Thymus (tissue), 11 donors: Measurements from ENCODE around the gene BEND4. TPM values are rescaled to one million over a fixed set of nuclear protein-coding genes. Genes with fewer than 3 reads are reported as not detected.

ENCODE experiments used
- DNase-seq, 9 donors: peaks; one replicate each; pipeline ENCODE4 v3.0.0-alpha.2; 2013; ENCODE audit warnings: low spot score in 9 of 9, low read depth in 6 of 9, missing footprints in 1 of 9
- H3K27ac ChIP-seq, 2 donors: one replicate each; pipeline ENCODE4 v1.5.1; 2013; ENCODE audit warnings: control low read depth in 1 of 2, low read depth in 1 of 2, low read length in 1 of 2, mild to moderate bottlenecking in 1 of 2, moderate library complexity in 1 of 2
- H3K27me3 ChIP-seq, 2 donors: one replicate each; pipeline ENCODE4 v1.5.1; 2013; ENCODE audit warnings: low read length in 1 of 2; ENCODE audit not compliant: control insufficient read depth in 2 of 2, insufficient read depth in 1 of 2
- H3K36me3 ChIP-seq, 2 donors: one replicate each; pipeline ENCODE4 v1.5.1; 2013; ENCODE audit warnings: low read length in 1 of 2, mild to moderate bottlenecking in 1 of 2, moderate library complexity in 1 of 2; ENCODE audit not compliant: control insufficient read depth in 2 of 2, insufficient read depth in 2 of 2
- H3K4me1 ChIP-seq, 2 donors: one replicate each; pipeline ENCODE4 v1.5.1; 2013; ENCODE audit warnings: low read length in 2 of 2; ENCODE audit not compliant: control insufficient read depth in 2 of 2, insufficient read depth in 2 of 2
- H3K4me3 ChIP-seq, 2 donors: one replicate each; pipeline ENCODE4 v1.5.1; 2013; ENCODE audit warnings: low read length in 2 of 2, control low read depth in 1 of 2, mild to moderate bottlenecking in 1 of 2
- H3K9me3 ChIP-seq, 2 donors: one replicate each; pipeline ENCODE4 v1.5.1; 2013; ENCODE audit warnings: low read length in 1 of 2, mild to moderate bottlenecking in 1 of 2; ENCODE audit not compliant: control insufficient read depth in 2 of 2, insufficient read depth in 1 of 2
- WGBS: extraction: QIAGEN DNeasy Blood & Tissue Kit; methylation state at CpG from one replicate; pipeline ENCODE4 v1.1.7; 2013; 5-methylcytosine and 5-hydroxymethylcytosine counted together
- polyA plus RNA-seq: library from polyadenylated mRNA; stranded (reverse); fragments of 200-250 nt; gene quantifications from one replicate; pipeline ENCODE4 v1.2.3, GENCODE V29; 2013
- total RNA-seq: library from RNA; stranded (reverse); fragments of 120-200 nt; gene quantifications from one replicate; pipeline ENCODE4 v1.2.4, GENCODE V29; 2013
- donor health status: healthy.

The BEND4 gene
- total and polyA plus RNA-seq, 2 donors, result 0.23 to 1.6 TPM

- Histone ChIP-seq H3K27me3 (no peaks in the 10 kb centered on the region), H3K4me3 (no peak overlapping the region), H3K4me1 (no peaks in the 10 kb centered on the region), H3K27ac (no peak overlapping the region), H3K9me3 (no peaks in the 10 kb centered on the region), H3K36me3 (peaks cover 0 to 5% of the 10 kb centered on the region in 2 donors)
- WGBS, result 99% methylated on average over 1 of the region's 1 CpG
- DNase-seq, result no peak
These were observed 78.2 kb downstream of the BEND4 start for GRCh38 chr4:42074294-42074693.

GRCh38 chr4:42070463-42070862, 82.0 kb downstream of the BEND4 start:
- over 99% methylated on average over 4 of the region's 4 CpGs for WGBS
- H3K27ac ChIP-seq, result no peak overlapping the region
- H3K9me3 ChIP-seq, result no peaks in the 10 kb centered on the region
- peaks cover 3 to 11% of the 10 kb centered on the region in 2 donors for H3K36me3 ChIP-seq
- DNase-seq, result no peak
- no peaks in the 10 kb centered on the region for H3K4me1 ChIP-seq
- no peak overlapping the region for H3K4me3 ChIP-seq
- no peaks in the 10 kb centered on the region for H3K27me3 ChIP-seq

DNA sequence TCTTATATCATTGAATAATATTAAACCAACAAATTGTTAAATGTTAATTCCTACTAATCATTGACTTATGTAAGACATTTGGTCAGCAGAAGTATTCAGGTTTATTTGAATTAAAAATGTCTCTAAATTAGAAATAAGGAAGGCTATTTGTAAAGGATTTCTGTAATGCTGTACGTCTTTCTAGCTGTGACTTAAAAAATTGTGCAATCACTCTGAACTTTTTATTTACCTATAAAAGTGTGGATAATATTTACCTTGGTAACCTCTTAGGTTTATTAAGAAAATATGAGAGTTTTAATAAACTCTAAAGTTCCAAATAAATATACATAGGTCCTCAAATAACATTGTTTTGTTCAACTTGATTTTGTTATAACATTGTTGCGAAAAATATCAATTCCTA, 85.2 kb downstream of the BEND4 start:
- WGBS, result 50% methylated on average over 2 of the region's 2 CpGs
- Histone ChIP-seq H3K4me1 (no peaks in the 10 kb centered on the region), H3K9me3 (no peaks in the 10 kb centered on the region), H3K36me3 (peaks cover 10 to 19% of the 10 kb centered on the region in 2 donors), H3K27ac (no peak overlapping the region), H3K4me3 (no peak overlapping the region), H3K27me3 (no peaks in the 10 kb centered on the region)
- no peak for DNase-seq

GRCh38 chr4:42066402-42066801, 86.1 kb downstream of the BEND4 start:
- no peak for DNase-seq
- H3K4me3 ChIP-seq, result no peak overlapping the region
- WGBS, result 97% methylated on average over 2 of the region's 2 CpGs
- peaks cover 10 to 19% of the 10 kb centered on the region in 2 donors for H3K36me3 ChIP-seq
- no peaks in the 10 kb centered on the region for H3K4me1 ChIP-seq
- no peaks in the 10 kb centered on the region for H3K27me3 ChIP-seq
- no peak overlapping the region for H3K27ac ChIP-seq
- no peaks in the 10 kb centered on the region for H3K9me3 ChIP-seq

Other genes starting within 250 kb of the BEND4 start
- 23.8 TPM for gene TMEM33, start 217.2 kb downstream of the BEND4 start, total RNA-seq
- 13.7 TPM for gene TMEM33, start 217.2 kb downstream of the BEND4 start, polyA plus RNA-seq
- 0.09 TPM for gene DCAF4L1, start 170.9 kb downstream of the BEND4 start, total RNA-seq
- gene DCAF4L1, start 170.9 kb downstream of the BEND4 start, polyA plus RNA-seq, result 0.32 TPM
- gene SLC30A9, start 162.1 kb downstream of the BEND4 start, total RNA-seq, result 47.6 TPM
- gene SLC30A9, start 162.1 kb downstream of the BEND4 start, polyA plus RNA-seq, result 17.1 TPM
- 0.28 TPM for gene SHISA3, start 244.8 kb upstream of the BEND4 start, total RNA-seq
- 0.71 TPM for gene SHISA3, start 244.8 kb upstream of the BEND4 start, polyA plus RNA-seq